ENCODE results near the gene ACTA2.

ACTA2 gene

GRCh38 chr10:88986549-88987242 lies 34.1 kb upstream of the ACTA2 start:
- Histone ChIP-seq H3K9me3 (replicated peaks in 1 of 11) (peaks cover 0 to 13% (median 6%) of the 10 kb centered on the region in 11 experiments; a peak in 13 of 22 replicates), H3K4me1 (peaks cover 22 to 42% (median 34%) of the 10 kb centered on the region in 10 experiments), H4K20me1 (peaks cover 0 to 8% (median 0%) of the 10 kb centered on the region in 11 experiments; a peak in 2 of 22 replicates), H3K9ac (no peak overlapping the region), H3K36me3 (peaks cover 0 to 35% (median 0%) of the 10 kb centered on the region in 11 experiments; a peak in 2 of 22 replicates), H3K4me2 (peak overlapping the region in 6 of 11 experiments; percentile 10 to 95 (median 38); a peak in 7 of 22 replicates), H3K27me3 (peaks cover 0 to 4% (median 0%) of the 10 kb centered on the region in 11 experiments; a peak in 1 of 22 replicates), H3K27ac (peak overlapping the region in 6 of 11 experiments; percentile 4 to 64 (median 28); a peak in 7 of 22 replicates), H3K4me3 (no peak overlapping the region)
- TF ChIP-seq Cebpa-rat (IDR thresholded peaks at IDR 0.05) = no peak

DNA sequence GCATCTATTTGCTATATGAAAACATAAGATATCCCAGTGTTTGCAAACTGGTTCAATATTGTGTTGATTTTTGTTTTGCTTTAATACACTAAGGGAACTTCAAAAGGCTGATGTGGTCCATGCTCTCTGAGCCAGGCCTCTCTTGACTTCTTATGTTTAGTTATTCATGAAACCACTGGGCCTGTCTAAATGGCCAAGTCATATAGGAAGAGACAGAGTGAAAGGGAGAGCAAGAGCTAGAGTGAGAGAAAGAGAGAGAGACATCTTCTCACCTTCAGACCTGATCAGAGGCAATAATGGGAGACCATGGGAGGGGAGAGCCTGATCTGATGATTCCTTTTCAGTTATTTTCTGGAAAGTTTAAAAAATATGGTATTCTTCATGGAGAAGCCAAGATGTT lies 32.0 kb upstream of the ACTA2 start:
- H3K9me3 ChIP-seq (replicated peaks in 1 of 11) = peaks cover 0 to 13% (median 6%) of the 10 kb centered on the region in 11 experiments; a peak in 13 of 22 replicates
- H3K4me2 ChIP-seq = no peak overlapping the region
- H3K9ac ChIP-seq = no peak overlapping the region
- H3K4me3 ChIP-seq = no peak overlapping the region
- H3K36me3 ChIP-seq = peaks cover 0 to 43% (median 0%) of the 10 kb centered on the region in 11 experiments; a peak in 2 of 22 replicates
- no peak overlapping the region for H3K27ac ChIP-seq
- H3K4me1 ChIP-seq = peaks cover 9 to 37% (median 25%) of the 10 kb centered on the region in 10 experiments
- H4K20me1 ChIP-seq = peaks cover 0 to 25% (median 0%) of the 10 kb centered on the region in 11 experiments; a peak in 4 of 22 replicates
- TF ChIP-seq Cebpa-rat (IDR thresholded peaks at IDR 0.05) = no peak
- 0 out of 22 replicates have a peak, but pooled peaks cover 0 to 3% (median 0%) of the 10 kb centered on the region in 11 experiments for H3K27me3 ChIP-seq

GRCh38 chr10:88983939-88984338 lies 31.4 kb upstream of the ACTA2 start:
- peaks cover 0 to 13% (median 6%) of the 10 kb centered on the region in 11 experiments; a peak in 13 of 22 replicates for H3K9me3 ChIP-seq (replicated peaks in 1 of 11)
- H3K4me1 ChIP-seq = peaks cover 7 to 37% (median 25%) of the 10 kb centered on the region in 10 experiments; a peak in 19 of 20 replicates
- H3K4me2 ChIP-seq = no peak overlapping the region
- peaks cover 0 to 43% (median 0%) of the 10 kb centered on the region in 11 experiments; a peak in 2 of 22 replicates for H3K36me3 ChIP-seq
- H3K4me3 ChIP-seq = no peak overlapping the region
- TF ChIP-seq Cebpa-rat (IDR thresholded peaks at IDR 0.05) = no peak
- H4K20me1 ChIP-seq = peaks cover 0 to 31% (median 0%) of the 10 kb centered on the region in 11 experiments; a peak in 4 of 22 replicates
- H3K27ac ChIP-seq = no peak overlapping the region
- H3K9ac ChIP-seq = no peak overlapping the region
- H3K27me3 ChIP-seq = 0 out of 22 replicates have a peak, but pooled peaks cover 0 to 3% (median 0%) of the 10 kb centered on the region in 11 experiments

GRCh38 chr10:88983206-88983605 lies 30.6 kb upstream of the ACTA2 start:
- H3K4me2 ChIP-seq = no peak overlapping the region
- 0 out of 22 replicates have a peak, but pooled peaks cover 0 to 3% (median 0%) of the 10 kb centered on the region in 11 experiments for H3K27me3 ChIP-seq
- peaks cover 7 to 35% (median 24%) of the 10 kb centered on the region in 10 experiments; a peak in 19 of 20 replicates for H3K4me1 ChIP-seq
- peaks cover 0 to 43% (median 0%) of the 10 kb centered on the region in 11 experiments; a peak in 2 of 22 replicates for H3K36me3 ChIP-seq
- peaks cover 0 to 35% (median 0%) of the 10 kb centered on the region in 11 experiments; a peak in 4 of 22 replicates for H4K20me1 ChIP-seq
- no peak overlapping the region for H3K9ac ChIP-seq
- no peak overlapping the region for H3K4me3 ChIP-seq
- no peak for TF ChIP-seq Cebpa-rat (IDR thresholded peaks at IDR 0.05)
- no peak overlapping the region for H3K27ac ChIP-seq
- peaks cover 0 to 13% (median 6%) of the 10 kb centered on the region in 11 experiments; a peak in 13 of 22 replicates for H3K9me3 ChIP-seq (replicated peaks in 1 of 11)

DNA sequence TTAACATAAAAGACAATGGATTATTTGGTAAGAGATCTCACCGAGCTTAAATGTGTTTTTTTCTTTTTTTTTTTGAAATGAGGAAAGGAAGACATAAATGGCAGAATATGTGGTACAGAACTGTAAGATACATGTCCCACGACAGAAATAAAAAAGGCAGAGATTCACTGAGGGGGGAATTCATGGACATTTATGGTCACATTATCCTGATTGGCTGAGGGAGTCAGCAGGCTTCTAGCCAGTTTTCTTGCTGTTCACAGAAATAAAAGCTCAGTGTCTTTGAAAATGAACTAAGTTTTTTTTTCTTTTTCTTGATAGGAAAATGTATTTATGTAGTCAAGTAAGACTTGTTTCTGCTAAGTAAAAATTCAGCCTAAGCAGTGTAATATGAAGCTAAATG lies 29.8 kb upstream of the ACTA2 start:
- no peak for TF ChIP-seq Cebpa-rat (IDR thresholded peaks at IDR 0.05)
- no peak overlapping the region for H3K9ac ChIP-seq
- peaks cover 0 to 35% (median 0%) of the 10 kb centered on the region in 11 experiments; a peak in 4 of 22 replicates for H4K20me1 ChIP-seq
- H3K4me2 ChIP-seq = no peak overlapping the region
- peaks cover 3 to 27% (median 16%) of the 10 kb centered on the region in 10 experiments; a peak in 19 of 20 replicates for H3K4me1 ChIP-seq
- H3K36me3 ChIP-seq = peaks cover 0 to 43% (median 0%) of the 10 kb centered on the region in 11 experiments; a peak in 2 of 22 replicates
- no peak overlapping the region for H3K27ac ChIP-seq
- H3K27me3 ChIP-seq = 0 out of 22 replicates have a peak, but pooled peaks cover 0 to 3% (median 0%) of the 10 kb centered on the region in 11 experiments
- H3K9me3 ChIP-seq (replicated peaks in 1 of 11) = peaks cover 0 to 9% (median 6%) of the 10 kb centered on the region in 11 experiments; a peak in 13 of 22 replicates
- no peak overlapping the region for H3K4me3 ChIP-seq

GRCh38 chr10:88981435-88981834 lies 28.9 kb upstream of the ACTA2 start:
- H3K4me2 ChIP-seq = no peak overlapping the region
- TF ChIP-seq Cebpa-rat (IDR thresholded peaks at IDR 0.05) = no peak
- no peak overlapping the region for H3K4me3 ChIP-seq
- H3K36me3 ChIP-seq = peaks cover 0 to 43% (median 0%) of the 10 kb centered on the region in 11 experiments; a peak in 2 of 22 replicates
- H3K9me3 ChIP-seq (replicated peaks in 1 of 11) = peaks cover 0 to 4% (median 2%) of the 10 kb centered on the region in 11 experiments; a peak in 12 of 22 replicates
- no peak overlapping the region for H3K27ac ChIP-seq
- H4K20me1 ChIP-seq = peaks cover 0 to 35% (median 0%) of the 10 kb centered on the region in 11 experiments; a peak in 4 of 22 replicates
- 0 out of 22 replicates have a peak, but pooled peaks cover 0 to 3% (median 0%) of the 10 kb centered on the region in 11 experiments for H3K27me3 ChIP-seq
- H3K9ac ChIP-seq = no peak overlapping the region
- H3K4me1 ChIP-seq = peaks cover 0 to 17% (median 10%) of the 10 kb centered on the region in 10 experiments; a peak in 13 of 20 replicates

DNA sequence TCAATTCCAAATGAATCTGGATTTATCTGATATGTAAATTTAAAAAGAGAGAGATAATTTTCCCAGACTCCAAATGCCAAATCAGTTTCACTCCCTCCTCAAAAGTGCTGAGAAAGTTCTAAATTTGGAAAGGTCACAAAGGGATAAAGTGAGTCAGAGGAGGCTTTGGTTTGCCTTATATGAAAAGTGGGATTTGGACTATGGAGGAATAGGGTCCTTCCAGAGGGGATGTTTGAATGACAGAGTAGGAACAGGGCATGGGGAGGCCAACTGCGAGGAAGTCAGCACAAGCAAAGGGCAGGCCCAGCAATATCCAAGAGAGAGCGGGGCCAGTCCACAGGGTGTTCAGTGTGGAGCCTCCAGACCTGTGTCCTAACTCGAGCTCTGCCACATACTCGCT lies 28.2 kb upstream of the ACTA2 start:
- no peak for TF ChIP-seq Cebpa-rat (IDR thresholded peaks at IDR 0.05)
- no peak overlapping the region for H3K4me3 ChIP-seq
- H3K27ac ChIP-seq = no peak overlapping the region
- no peak overlapping the region for H3K4me2 ChIP-seq
- H3K9me3 ChIP-seq (replicated peaks in 1 of 11) = no peaks in the 10 kb centered on the region
- H3K4me1 ChIP-seq = peaks cover 0 to 17% (median 8%) of the 10 kb centered on the region in 10 experiments; a peak in 13 of 20 replicates
- H3K27me3 ChIP-seq = 0 out of 22 replicates have a peak, but pooled peaks cover 0 to 3% (median 0%) of the 10 kb centered on the region in 11 experiments
- H4K20me1 ChIP-seq = peaks cover 0 to 37% (median 0%) of the 10 kb centered on the region in 11 experiments; a peak in 4 of 22 replicates
- H3K36me3 ChIP-seq = peaks cover 0 to 43% (median 0%) of the 10 kb centered on the region in 11 experiments; a peak in 2 of 22 replicates
- no peak overlapping the region for H3K9ac ChIP-seq

GRCh38 chr10:88980247-88980646 lies 27.7 kb upstream of the ACTA2 start:
- no peak overlapping the region for H3K9ac ChIP-seq
- H3K36me3 ChIP-seq = peaks cover 0 to 43% (median 0%) of the 10 kb centered on the region in 11 experiments; a peak in 2 of 22 replicates
- H3K4me1 ChIP-seq = peaks cover 5 to 22% (median 12%) of the 10 kb centered on the region in 10 experiments; a peak in 17 of 20 replicates
- no peak overlapping the region for H3K4me3 ChIP-seq
- TF ChIP-seq Cebpa-rat (IDR thresholded peaks at IDR 0.05) = no peak
- H3K9me3 ChIP-seq (replicated peaks in 1 of 11) = no peaks in the 10 kb centered on the region
- H3K4me2 ChIP-seq = no peak overlapping the region
- peaks cover 0 to 37% (median 0%) of the 10 kb centered on the region in 11 experiments; a peak in 4 of 22 replicates for H4K20me1 ChIP-seq
- no peak overlapping the region for H3K27ac ChIP-seq
- 0 out of 22 replicates have a peak, but pooled peaks cover 0 to 3% (median 0%) of the 10 kb centered on the region in 11 experiments for H3K27me3 ChIP-seq

Measured in BLaER1 treated with 17β-estradiol and CSF1 and Interleukin-3, amounts not matched to agents 10 nM and 100 nM (cell line).